ENCODE measurements around the gene HDHD2.
"Not testable (repeated sequence)": the region's sequence is repeated elsewhere in the genome, so short reads cannot be mapped to it uniquely, and the experiment has no call there.

Gene HDHD2, protein sequence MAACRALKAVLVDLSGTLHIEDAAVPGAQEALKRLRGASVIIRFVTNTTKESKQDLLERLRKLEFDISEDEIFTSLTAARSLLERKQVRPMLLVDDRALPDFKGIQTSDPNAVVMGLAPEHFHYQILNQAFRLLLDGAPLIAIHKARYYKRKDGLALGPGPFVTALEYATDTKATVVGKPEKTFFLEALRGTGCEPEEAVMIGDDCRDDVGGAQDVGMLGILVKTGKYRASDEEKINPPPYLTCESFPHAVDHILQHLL

DNA sequence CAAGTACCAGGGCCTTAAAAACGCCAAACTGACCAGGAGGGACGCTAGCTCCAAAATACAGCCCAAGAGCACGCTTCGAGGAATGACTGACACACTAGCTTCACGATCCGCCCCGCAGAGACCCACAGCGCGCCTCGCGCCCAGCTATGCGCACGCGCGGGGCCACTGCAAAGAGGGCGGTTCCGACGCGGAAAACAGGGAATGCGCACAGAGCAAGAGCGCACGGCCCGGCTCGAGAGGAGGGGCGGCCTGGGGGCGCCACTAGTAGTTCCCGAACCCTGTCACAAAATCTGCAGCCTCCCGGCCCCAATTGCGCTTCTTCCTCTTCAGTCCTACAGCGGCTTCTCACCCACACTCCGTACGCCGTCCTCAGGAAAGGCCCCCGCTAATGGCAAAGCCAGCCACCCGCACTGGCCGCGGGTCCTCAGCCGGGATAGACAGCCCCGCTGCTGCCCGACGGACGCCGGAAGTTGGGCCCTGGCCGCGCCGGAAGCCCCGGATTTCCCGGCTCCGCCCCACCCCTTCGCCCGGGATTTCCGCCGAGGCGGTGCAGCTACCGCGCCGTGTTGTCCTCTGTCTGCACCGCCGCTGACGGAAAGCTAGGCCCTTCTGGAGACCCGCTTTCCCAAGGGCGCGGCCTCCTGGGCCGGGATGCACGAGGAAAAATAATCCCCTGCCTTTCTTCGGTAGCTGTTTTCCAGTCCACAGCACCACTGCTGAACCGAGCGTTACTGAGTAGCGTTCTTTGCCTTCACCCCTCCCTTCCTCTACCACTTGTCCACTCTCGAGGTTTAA, at the start of gene HDHD2:
TSS of gene HDHD2 (minus strand) at position 472 of the 795 bp plus-strand sequence. CDS start 14,061 bp downstream, outside the sequence.
- peak; percentile 88 for DNase-seq

GRCh38 chr18:47195961-47196360, 45.7 kb upstream of the HDHD2 start:
- not testable (repeated sequence) for DNase-seq

DNA sequence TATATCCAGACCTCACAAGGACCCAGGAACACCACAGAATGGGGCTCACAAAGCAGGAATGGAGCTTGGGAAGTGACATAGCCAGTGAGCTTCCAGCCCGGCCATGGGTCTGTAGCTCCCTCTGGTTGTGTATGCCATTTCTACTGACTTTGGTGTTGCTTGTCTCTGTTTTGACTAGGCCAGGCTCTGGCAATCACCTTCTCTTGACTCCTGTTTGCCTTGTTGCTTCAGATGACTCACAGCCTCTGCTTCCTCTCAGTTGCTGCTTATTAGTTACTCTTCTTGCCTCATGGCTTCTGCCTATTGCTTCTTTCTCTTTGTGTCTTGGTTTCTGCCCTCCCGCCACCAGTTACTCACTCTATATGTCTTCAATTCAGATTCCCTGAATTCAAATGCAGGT, 41.7 kb upstream of the HDHD2 start:
- no peak for DNase-seq

- no peak for DNase-seq
Observed at GRCh38 chr18:47187721-47188120, 37.4 kb upstream of the HDHD2 start.

DNA sequence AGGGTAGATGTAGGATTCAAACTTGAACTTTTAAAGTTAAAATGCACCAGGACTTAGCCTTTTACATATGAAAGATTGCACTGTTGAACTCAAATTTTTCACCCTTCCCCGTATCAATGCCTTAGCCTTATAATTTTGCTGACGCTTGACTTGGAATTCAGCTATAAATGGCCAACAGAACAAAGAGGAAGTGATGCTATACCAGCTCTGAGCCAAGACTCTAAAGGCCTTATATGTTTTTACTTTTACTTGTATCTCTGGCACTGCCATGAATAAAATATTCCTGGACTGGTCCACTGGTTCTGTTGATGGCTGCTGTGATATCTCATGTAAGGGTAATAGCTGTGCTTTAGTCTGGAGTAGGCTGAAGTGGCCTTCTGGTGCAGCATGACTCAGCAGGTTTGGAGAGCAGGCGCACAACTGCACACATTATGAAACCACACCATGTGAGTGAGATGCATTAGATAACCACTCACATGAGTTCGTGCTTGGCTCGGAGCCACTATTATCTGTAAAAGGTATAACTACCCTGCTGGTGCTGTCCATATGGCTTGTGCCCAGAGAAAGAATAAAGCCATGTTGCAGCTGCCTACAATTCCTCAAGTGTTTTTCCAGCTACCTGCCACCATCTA, 34.2 kb upstream of the HDHD2 start:
- no peak for DNase-seq

DNA sequence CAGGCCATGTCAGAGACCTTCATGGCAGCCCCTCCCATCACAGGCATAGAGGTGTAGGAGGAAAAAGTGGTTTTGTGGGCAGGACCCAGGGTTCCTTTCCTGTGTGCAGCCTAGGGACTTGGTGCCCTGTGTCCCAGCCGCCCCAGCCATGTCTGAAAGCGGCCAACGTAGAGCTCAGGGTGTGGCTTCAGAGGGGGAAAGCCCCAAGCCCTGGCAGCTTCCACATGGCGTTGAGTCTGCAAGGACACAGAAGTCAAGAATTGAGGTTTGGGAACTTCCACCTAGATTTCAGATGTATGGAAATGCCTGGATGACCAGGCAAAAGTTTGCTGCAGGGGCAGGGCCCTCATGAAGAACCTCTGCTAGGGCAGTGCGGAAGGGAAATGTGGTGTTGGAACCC, 31.9 kb upstream of the HDHD2 start:
- DNase-seq, result not testable (repeated sequence)

DNA sequence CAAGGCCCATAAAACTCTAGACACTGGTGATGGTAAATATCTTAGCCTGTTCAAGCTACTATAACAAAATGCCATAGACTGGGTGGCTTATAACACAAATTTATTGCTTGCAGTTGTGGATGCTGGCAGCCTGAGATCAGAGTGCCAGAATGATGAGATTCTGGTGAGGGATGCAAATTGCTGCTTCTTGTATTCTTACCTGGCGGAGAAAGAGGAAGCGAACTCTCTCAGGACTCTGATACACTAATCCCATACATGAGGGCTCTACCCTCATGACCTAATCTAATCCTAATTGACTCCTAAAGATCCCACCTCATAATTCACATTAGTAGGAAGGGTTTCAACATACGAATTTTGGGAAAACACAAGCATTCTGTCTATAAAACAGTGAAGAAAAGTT, 30.5 kb upstream of the HDHD2 start:
- DNase-seq, result no peak

GRCh38 chr18:47179520-47179919, 29.2 kb upstream of the HDHD2 start:
- no peak for DNase-seq

DNA sequence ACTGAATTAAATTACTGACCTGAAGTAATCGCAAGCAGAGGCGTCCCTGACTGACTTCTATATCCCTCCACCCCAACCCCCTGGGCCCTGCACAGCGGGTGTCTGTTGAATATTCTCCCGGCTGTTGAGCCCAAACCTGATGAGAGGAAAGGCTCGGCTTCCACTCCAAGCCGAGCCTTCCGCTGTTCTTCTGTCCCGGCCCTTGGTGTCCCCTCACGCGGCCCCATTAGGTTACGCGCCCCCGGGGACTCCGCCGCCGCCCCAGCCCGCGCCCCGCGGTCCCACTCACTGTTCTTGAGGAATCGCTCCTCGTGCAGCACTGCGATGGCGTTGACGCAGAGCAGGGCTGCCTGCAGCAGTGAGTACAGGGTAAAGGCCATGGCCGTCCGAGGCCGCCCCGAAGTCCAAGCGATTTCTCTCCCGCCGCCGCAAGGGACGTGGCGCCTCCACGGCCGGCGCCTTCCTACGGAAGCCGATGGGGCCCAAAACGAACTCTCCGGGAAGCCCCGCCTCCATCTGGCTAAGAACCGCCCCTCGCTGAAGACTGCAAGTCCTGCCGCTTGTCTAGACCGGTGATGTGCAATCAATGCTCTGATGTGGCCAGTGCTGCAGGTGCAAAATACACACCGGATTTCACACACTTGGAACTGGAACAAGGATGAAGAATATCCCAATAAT, 25.7 kb upstream of the HDHD2 start, which contains the start of gene IER3IP1:
TSS of gene IER3IP1 (minus strand) at position 467 of the 678 bp plus-strand sequence. CDS start at position 380, 87 bp downstream.
- peak; percentile 83 for DNase-seq

- DNase-seq, result no peak
Observed at GRCh38 chr18:47175283-47175897, 25.1 kb upstream of the HDHD2 start.

DNA sequence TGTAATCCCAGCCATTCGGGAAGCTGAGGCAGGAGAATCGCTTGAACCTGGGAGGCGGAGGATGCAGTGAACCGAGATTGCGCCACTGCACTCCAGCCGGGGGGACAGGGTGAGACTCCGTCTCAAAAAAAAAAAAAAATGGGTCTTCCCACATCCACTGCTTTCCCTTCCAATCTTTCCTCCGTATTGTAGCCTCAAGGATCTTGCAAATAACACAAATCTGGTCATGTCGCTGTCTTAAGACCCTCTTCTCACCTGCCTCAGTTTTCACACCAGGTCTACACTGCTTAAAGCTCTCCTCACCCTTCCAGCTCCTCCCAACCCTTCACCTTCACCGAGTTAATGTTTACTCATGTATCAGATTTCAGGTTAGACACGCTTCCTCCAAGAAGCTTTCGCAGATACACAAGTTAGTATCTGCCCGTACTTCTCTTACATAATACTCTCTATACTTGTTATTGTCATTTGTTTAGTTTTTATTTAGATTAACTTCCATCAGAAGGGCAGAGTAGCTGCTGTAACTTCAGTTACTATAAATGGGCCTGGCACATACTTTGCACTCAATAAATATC, 24.3 kb upstream of the HDHD2 start:
- no peak for DNase-seq

GRCh38 chr18:47172476-47172875, 22.2 kb upstream of the HDHD2 start:
- DNase-seq, result no peak

DNA sequence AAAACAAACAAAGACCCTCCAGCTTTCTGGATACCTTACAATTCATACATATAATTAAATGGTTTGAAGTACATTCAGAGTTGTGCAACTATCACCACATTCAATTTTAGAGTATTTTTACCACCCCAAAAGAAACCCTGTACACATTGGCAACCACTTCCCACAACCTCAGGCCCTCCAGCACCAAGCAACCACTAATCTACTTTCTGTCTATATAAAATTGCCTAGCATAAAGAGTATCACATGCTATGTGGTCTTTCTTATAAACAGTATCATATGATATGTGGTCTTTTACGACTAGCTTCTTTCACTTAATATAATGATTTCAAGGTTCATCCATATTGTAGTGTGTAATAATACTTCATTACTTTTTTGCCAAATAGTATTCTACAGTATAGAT, 18.6 kb upstream of the HDHD2 start:
- DNase-seq, result no peak

GRCh38 chr18:47168509-47168908, 18.2 kb upstream of the HDHD2 start:
- no peak for DNase-seq

GRCh38 chr18:47166294-47166693, 16.0 kb upstream of the HDHD2 start:
- no peak for DNase-seq

GRCh38 chr18:47163241-47163640, 12.9 kb upstream of the HDHD2 start:
- DNase-seq, result no peak

DNA sequence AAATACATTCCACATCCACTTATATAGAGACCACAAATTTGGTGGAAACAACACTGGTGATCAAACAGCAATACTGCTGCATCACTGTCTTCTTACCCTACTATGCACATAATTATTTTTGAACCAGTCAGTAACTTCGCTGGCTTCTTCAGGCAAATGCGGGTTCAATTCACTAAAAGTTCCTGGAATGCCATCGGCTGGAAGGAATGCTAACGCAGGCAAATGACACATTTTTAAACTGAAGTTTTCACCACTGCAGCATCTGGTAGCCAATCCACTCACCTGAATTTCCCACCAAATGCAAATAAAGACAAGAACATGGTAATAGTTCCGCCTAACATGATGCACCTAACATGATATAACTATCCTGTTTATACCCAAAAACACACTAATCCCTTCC, 10.0 kb upstream of the HDHD2 start:
- no peak for DNase-seq

- not testable (repeated sequence) for DNase-seq
Observed at GRCh38 chr18:47158404-47158803, 8.1 kb upstream of the HDHD2 start.

- DNase-seq, result no peak
Observed at GRCh38 chr18:47151439-47151838, 1.1 kb upstream of the HDHD2 start.

- no peak for DNase-seq
Observed at GRCh38 chr18:47150824-47151366, 595 bp upstream of the HDHD2 start.

DNA sequence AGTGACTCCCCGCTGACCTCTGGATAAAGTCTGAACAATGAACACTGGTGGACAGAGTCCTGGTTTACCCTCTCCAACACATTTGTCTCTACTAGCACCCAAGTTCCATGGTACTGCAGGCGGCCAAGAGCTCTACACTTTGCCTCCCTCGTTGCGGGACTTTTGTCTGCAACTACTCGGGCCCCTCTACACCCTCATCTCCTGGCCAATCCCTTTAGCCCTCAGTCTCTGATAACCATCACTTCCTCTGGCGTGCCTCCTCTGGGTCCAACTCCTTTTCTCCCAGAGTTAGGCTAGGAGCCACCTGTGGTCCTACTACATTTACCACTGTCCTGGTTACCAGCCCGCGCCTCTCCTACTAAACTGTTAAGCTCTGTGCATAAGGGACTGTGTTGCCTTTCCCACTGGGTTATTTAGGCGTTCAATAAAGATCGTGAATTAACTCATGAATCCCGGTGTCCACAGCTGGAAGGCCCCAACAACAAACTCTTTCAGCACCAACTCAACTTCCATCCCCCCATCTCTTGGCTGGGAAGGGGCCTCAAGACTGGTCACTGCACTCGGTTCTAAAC, 757 bp downstream of the HDHD2 start:
- DNase-seq, result no peak

GRCh38 chr18:47146206-47146605, 4.1 kb downstream of the HDHD2 start:
- DNase-seq, result no peak

Measured in NCI-H526 treated with DMSO at 0.1 percent for 48 hours (cell line).